HG03175 (cell line): ENCODE results near the gene MAN2A2.
A peak's percentile ranks its signal among the peaks of the same experiment; 100 is the strongest.
"Not testable (repeated sequence)": the region's sequence is repeated elsewhere in the genome, so short reads cannot be mapped to it uniquely, and the experiment has no call there.

Experiments used
- ATAC-seq: cut with Tn5 transposase; IDR thresholded peaks from one replicate; pipeline ENCODE4 v1.9.1; 2021; ENCODE audit warnings: mild to moderate bottlenecking, moderate library complexity; ENCODE audit not compliant: unreplicated experiment

Gene MAN2A2

GRCh38 chr15:90902040-90902839 lies 862 bp upstream of the MAN2A2 start:
- ATAC-seq: peak; percentile 66

- no peak for ATAC-seq
Observed at GRCh38 chr15:90903733-90904536, 833 bp downstream of the MAN2A2 start.

- no peak for ATAC-seq
Observed at GRCh38 chr15:90904746-90905145, 1.6 kb downstream of the MAN2A2 start.

DNA sequence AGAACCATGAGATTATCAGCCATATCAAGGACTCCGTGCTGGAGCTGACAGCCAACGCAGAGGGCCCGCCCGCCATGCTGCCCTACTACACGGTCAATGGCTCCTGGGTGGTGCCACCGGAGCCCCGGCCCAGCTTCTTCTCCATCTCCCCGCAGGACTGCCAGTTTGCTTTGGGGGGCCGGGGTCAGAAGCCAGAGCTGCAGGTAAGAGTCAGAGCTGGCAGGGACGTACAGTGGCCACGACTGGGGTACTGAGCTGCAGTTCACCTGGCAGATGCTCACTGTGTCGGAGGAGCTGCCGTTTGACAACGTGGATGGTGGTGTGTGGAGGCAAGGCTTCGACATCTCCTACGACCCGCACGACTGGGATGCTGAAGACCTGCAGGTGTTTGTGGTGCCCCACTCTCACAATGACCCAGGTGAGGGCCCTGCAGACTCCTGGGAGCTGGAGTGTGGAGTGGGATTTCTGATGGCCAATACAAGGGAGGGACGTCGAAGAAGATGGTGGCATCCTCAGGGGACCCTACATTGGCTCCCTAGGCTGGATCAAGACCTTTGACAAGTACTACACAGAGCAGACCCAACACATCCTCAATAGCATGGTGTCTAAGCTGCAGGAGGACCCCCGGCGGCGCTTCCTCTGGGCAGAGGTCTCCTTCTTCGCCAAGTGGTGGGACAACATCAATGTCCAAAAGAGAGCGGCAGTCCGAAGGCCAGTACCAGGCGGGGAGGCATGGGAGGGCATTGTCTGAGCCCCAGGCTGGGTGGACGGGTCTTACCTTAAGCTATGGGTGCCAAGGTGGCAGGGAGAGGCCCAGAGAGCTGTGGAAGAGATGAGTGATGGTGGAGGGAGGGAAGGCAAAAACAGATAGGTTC lies 2.4 kb downstream of the MAN2A2 start:
- ATAC-seq: no peak

- no peak for ATAC-seq
Observed at GRCh38 chr15:90906181-90906849, 3.2 kb downstream of the MAN2A2 start.

DNA sequence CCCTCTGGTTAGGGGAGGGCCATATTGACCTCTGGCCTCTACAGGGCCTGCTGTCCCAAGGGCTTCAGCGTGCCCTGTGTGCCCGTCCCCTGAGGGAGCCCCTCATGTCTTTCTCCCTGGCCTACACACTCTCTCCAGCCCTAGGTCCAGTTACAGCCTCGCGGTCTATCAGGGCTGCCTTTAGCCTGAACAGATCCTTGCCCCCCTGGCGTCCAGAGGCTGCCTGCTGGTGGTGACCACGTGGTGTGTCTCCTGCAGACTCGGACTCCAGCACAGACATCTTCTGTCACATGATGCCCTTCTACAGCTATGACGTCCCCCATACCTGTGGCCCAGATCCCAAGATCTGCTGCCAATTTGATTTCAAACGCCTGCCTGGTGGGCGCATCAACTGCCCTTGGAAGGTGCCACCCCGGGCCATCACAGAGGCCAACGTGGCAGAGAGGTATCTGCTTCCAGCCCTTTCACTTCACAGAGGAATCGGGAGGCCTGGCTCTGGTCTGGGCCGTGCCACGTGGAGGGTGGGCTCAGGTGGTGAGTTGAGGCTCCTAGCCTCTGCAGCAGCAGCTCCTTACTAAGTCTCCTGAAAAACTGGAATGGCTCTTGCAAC lies 4.1 kb downstream of the MAN2A2 start:
- ATAC-seq: no peak

DNA sequence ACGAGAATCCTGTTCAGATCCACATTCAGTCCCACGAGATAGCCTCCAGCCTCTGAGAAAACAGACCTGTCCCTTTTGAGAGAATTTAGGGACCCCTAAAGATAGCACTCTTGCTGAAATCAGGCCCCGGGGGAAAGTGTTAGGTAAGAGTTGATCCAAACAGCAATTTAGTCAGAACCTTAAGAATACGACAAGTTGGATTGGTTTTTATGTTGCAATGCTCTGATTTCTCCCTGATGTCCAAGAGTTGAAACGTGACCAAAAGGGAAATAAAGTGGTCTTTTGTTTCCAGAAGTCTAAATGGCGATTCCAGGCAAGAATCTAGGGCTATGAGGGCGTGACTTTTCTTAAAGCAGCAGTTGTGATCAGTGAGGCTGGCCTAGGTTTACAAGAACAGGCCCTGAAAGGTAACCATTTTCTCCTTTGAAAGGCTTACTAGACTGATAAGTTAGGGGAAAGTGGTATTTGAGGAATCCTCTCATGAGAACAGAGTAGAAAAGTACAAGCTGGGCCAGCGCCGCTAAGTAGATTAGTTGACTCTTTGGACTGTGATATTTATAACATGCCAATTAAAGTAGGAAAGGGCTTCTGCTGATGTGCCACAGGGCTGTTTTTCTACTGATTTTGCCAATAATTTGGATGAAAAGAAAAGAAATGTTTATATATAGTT lies 4.9 kb downstream of the MAN2A2 start:
- no peak for ATAC-seq

DNA sequence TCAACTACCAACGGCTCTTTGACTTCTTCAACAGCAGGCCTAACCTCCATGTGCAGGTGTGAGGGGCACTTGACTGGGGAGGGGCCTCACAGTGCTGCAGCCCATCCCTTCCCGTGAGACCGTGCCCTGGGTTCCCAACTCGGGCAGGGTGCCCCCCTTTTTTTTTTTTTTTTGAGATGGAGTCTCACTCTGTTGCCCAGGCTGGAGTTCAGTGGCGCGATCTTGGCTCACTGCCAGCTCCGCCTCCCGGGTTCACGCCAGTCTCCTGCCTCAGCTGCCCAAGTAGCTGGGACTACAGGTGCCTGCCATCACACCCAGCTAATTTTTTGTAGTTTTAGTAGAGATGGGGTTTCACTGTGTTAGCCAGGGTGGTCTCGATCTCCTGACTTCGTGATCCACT lies 6.3 kb downstream of the MAN2A2 start:
- not testable (repeated sequence) for ATAC-seq

DNA sequence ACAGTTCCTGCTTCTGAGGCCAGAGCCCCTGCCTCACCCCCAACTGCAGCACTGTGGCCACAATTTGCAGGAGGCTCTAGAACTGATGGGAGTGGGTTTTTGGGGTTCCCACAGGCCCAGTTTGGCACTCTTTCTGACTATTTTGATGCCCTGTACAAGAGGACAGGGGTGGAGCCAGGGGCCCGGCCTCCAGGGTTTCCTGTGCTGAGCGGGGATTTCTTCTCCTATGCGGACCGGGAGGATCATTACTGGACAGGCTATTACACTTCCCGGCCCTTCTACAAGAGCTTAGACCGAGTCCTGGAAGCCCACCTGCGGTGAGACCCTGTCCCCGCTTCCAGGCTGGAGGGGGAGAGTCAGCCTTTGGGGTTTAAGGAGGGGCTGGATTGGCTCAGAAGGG lies 6.9 kb downstream of the MAN2A2 start:
- no peak for ATAC-seq

DNA sequence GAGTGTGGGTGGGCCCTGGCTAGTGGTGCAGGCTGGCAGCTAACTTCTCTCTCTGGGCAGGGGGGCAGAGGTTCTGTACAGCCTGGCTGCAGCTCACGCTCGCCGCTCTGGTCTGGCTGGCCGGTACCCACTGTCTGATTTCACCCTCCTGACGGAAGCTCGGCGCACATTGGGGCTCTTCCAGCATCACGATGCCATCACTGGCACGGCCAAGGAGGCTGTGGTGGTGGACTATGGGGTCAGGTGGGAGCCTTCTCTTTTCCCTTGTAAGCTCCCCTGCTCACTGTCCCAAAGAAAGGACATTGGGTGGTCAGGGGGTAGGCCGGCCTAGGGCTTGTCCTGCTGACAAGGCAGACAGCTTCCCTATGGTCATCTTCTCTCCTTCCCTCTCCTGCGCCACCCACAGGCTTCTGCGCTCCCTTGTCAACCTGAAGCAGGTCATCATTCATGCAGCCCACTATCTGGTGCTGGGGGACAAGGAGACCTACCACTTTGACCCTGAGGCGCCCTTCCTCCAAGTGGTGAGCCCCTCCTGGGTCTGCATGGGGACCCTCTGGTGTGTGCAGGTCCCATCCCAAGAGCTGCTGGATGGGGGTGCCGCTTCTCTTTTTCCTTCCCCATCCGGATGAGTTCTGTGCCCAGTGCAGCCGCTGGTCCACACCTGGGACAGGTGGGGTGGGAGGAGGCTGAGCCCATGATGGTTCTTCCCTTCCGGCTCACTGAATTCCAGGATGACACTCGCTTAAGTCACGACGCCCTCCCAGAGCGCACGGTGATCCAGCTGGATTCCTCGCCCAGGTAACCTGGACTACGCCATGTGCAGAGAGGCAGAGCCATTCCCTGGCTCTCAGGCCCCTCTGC lies 7.6 kb downstream of the MAN2A2 start:
- ATAC-seq: no peak

DNA sequence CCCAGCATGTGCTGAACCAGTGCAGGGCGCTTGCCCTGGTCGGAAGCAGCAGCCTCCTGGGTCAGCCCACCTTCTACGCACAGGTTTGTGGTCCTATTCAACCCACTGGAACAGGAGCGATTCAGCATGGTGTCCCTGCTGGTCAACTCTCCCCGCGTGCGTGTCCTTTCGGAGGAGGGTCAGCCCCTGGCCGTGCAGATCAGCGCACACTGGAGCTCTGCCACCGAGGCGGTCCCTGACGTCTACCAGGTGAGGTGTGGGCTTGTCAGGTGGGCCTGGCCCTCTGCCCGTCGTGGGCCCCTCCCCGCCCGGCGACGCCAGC lies 8.2 kb downstream of the MAN2A2 start:
- no peak for ATAC-seq

DNA sequence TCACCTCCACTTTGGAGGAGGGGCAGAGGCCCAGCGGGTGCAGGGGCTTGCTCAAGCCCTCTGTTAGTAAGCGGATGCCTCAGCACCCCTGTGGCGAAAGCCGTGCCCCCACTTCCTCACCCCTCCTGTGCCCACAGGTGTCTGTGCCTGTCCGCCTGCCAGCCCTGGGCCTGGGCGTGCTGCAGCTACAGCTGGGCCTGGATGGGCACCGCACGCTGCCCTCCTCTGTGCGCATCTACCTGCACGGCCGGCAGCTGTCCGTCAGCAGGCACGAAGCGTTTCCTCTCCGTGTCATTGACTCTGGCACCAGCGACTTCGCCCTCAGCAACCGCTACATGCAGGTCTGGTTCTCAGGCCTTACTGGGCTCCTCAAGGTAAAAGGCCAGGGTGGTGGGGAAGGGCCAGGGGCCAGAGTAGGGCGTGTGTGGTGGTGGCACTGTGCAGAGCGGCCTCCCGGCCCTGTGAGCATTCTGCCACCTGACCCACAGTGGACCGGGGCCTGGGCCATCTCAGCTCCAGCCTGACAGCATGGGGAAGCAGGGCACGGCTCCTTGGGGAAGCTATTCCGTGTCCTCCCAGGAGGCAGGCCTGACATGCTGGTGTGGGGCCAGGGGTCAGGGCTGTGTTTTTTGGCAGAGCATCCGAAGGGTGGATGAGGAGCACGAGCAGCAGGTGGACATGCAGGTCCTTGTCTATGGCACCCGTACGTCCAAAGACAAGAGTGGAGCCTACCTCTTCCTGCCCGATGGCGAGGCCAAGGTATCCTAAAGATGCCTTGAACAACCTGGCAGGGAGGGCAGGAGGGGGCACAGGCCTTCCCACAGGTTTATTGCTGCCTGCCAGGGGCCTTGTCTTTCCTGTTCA lies 9.0 kb downstream of the MAN2A2 start:
- ATAC-seq: no peak

GRCh38 chr15:90912770-90913075 lies 9.6 kb downstream of the MAN2A2 start:
- ATAC-seq: no peak

GRCh38 chr15:90913398-90913944 lies 10.4 kb downstream of the MAN2A2 start:
- ATAC-seq: no peak

- ATAC-seq: no peak
Observed at GRCh38 chr15:90914305-90915080, 11.4 kb downstream of the MAN2A2 start.

DNA sequence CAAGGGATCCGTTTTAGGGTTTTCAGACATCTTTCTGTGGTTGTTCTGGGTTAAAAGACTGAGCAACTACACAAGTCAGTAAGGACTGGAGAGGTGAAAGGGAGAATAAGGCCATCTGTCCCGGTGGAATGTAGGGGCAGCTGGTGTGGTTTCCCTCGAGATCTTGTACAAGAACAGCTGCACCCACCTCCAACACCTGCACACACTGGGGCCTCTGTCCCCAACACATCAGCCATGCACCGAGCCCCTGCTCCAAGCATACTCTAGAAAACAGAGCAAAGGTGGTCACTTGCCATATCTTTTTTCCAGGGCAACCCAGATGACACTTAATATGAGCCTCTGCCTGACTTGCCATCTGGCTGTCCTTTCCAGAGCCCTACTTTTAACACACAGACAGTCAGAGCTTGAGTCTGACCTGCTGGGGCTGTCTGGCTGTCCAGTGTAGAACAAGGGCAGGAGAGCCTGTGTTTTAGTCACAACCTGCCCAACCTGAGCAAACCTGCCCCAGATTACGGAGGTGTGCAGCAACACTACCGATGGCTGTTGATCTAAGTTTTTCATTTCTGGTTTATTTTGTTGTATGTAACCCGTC lies 12.2 kb downstream of the MAN2A2 start:
- no peak for ATAC-seq
